Immature natural killer cell (primary cell): ENCODE data around the gene PPM1D. TPM values are rescaled to one million over a fixed set of nuclear protein-coding genes. Genes with fewer than 3 reads are reported as not detected.

Experiments
- DNase-seq, 3 donors: peaks; one replicate each; pipeline ENCODE4 v3.0.0; 2022; ENCODE audit warnings: mixed read lengths in 1 of 3
- H3K27ac Mint-ChIP-seq, 6 donors: one replicate each; pipeline ENCODE4 v1.8.0; 2020; ENCODE audit warnings: mixed read lengths in 6 of 6, mild to moderate bottlenecking in 5 of 6, inconsistent platforms in 4 of 6, moderate library complexity in 3 of 6
- H3K27me3 Mint-ChIP-seq, 3 donors: one replicate each; pipeline ENCODE4 v1.8.0; 2020 to 2021; ENCODE audit warnings: low read depth in 3 of 3, mild to moderate bottlenecking in 3 of 3, mixed read lengths in 3 of 3, moderate library complexity in 3 of 3, inconsistent platforms in 1 of 3
- H3K36me3 Mint-ChIP-seq, 3 donors: one replicate each; pipeline ENCODE4 v1.8.0; 2020; ENCODE audit warnings: mixed read lengths in 3 of 3, inconsistent platforms in 2 of 3, mild to moderate bottlenecking in 2 of 3
- H3K4me1 Mint-ChIP-seq, 2 donors: one replicate each; pipeline ENCODE4 v1.8.0; 2020; ENCODE audit warnings: inconsistent platforms in 2 of 2, mild to moderate bottlenecking in 2 of 2, mixed read lengths in 2 of 2, moderate library complexity in 1 of 2
- H3K4me3 Mint-ChIP-seq, 5 donors: one replicate each; pipeline ENCODE4 v1.8.0; 2020; ENCODE audit warnings: mild to moderate bottlenecking in 5 of 5, mixed read lengths in 5 of 5, inconsistent platforms in 3 of 5, moderate library complexity in 3 of 5
- H3K9me3 Mint-ChIP-seq, 6 donors: one replicate each; pipeline ENCODE4 v1.8.0; 2020; ENCODE audit warnings: mild to moderate bottlenecking in 6 of 6, mixed read lengths in 6 of 6, inconsistent platforms in 4 of 6, moderate library complexity in 3 of 6
- polyA plus RNA-seq, 3 donors: library from polyadenylated mRNA; unstranded; fragments of 300-500 nt; fragmentation: Illumina TruSeq; gene quantifications; one replicate each; pipeline ENCODE4 v1.2.3, GENCODE V29; 2021

The PPM1D gene
- polyA plus RNA-seq, 3 donors from 2014 or later: 8.3 to 17.3 (median 8.9) TPM

GRCh38 chr17:60615840-60616239, 15.8 kb downstream of the PPM1D start:
- no peak for DNase-seq
- Mint-ChIP-seq H3K4me3 (no peak overlapping the region), H3K4me1 (peaks cover 33 to 48% of the 10 kb centered on the region in 2 donors), H3K27me3 (peaks cover 0 to 1% (median 1%) of the 10 kb centered on the region in 3 donors), H3K27ac (no peak overlapping the region), H3K9me3 (no peaks in the 10 kb centered on the region), H3K36me3 (peaks cover 0 to 3% (median 0%) of the 10 kb centered on the region in 3 donors)

- H3K4me3 Mint-ChIP-seq: no peak overlapping the region
- H3K27ac Mint-ChIP-seq: no peak overlapping the region
- H3K36me3 Mint-ChIP-seq: peaks cover 0 to 3% (median 0%) of the 10 kb centered on the region in 3 donors
- peaks cover 0 to 1% (median 0%) of the 10 kb centered on the region in 3 donors for H3K27me3 Mint-ChIP-seq
- H3K4me1 Mint-ChIP-seq: peaks cover 30 to 44% of the 10 kb centered on the region in 2 donors
- no peaks in the 10 kb centered on the region for H3K9me3 Mint-ChIP-seq
- DNase-seq: no peak
These were observed 18.1 kb downstream of the PPM1D start for GRCh38 chr17:60618080-60618479.

GRCh38 chr17:60618854-60619526, 19.0 kb downstream of the PPM1D start:
- Mint-ChIP-seq H3K4me1 (peaks cover 30 to 42% of the 10 kb centered on the region in 2 donors), H3K36me3 (peaks cover 0 to 3% (median 0%) of the 10 kb centered on the region in 3 donors), H3K27ac (peak overlapping the region in 1 of 6 donors; percentile 45), H3K4me3 (no peak overlapping the region), H3K27me3 (peaks cover 0 to 1% (median 0%) of the 10 kb centered on the region in 3 donors), H3K9me3 (no peaks in the 10 kb centered on the region)
- DNase-seq: no peak

- peaks cover 23 to 29% of the 10 kb centered on the region in 2 donors for H3K4me1 Mint-ChIP-seq
- H3K36me3 Mint-ChIP-seq: no peaks in the 10 kb centered on the region
- DNase-seq: no peak
- H3K9me3 Mint-ChIP-seq: no peaks in the 10 kb centered on the region
- H3K27me3 Mint-ChIP-seq: peaks cover 0 to 1% (median 0%) of the 10 kb centered on the region in 3 donors
- no peak overlapping the region for H3K27ac Mint-ChIP-seq
- no peak overlapping the region for H3K4me3 Mint-ChIP-seq
These were observed 23.0 kb downstream of the PPM1D start for GRCh38 chr17:60622961-60623360.

- Mint-ChIP-seq H3K4me1 (peaks cover 19 to 31% of the 10 kb centered on the region in 2 donors), H3K36me3 (peaks cover 3 to 4% (median 4%) of the 10 kb centered on the region in 3 donors), H3K27me3 (peaks cover 0 to 1% (median 0%) of the 10 kb centered on the region in 3 donors), H3K27ac (no peak overlapping the region), H3K4me3 (no peak overlapping the region), H3K9me3 (no peaks in the 10 kb centered on the region)
- no peak for DNase-seq
These were observed 23.4 kb downstream of the PPM1D start for GRCh38 chr17:60623415-60623814.

GRCh38 chr17:60627124-60627523, 27.1 kb downstream of the PPM1D start:
- Mint-ChIP-seq H3K4me3 (no peak overlapping the region), H3K4me1 (peaks cover 5 to 16% of the 10 kb centered on the region in 2 donors), H3K36me3 (peaks cover 5 to 6% (median 5%) of the 10 kb centered on the region in 3 donors), H3K27me3 (no peaks in the 10 kb centered on the region), H3K27ac (no peak overlapping the region), H3K9me3 (no peaks in the 10 kb centered on the region)
- DNase-seq: no peak

- Mint-ChIP-seq H3K4me3 (no peak overlapping the region), H3K27ac (no peak overlapping the region), H3K27me3 (no peaks in the 10 kb centered on the region), H3K4me1 (peaks cover 3 to 12% of the 10 kb centered on the region in 2 donors), H3K36me3 (peaks cover 5 to 6% (median 5%) of the 10 kb centered on the region in 3 donors), H3K9me3 (no peaks in the 10 kb centered on the region)
- DNase-seq: no peak
These were observed 28.4 kb downstream of the PPM1D start for GRCh38 chr17:60628252-60628889.

- peaks cover 5 to 6% (median 5%) of the 10 kb centered on the region in 3 donors for H3K36me3 Mint-ChIP-seq
- DNase-seq: no peak
- H3K27me3 Mint-ChIP-seq: no peaks in the 10 kb centered on the region
- H3K4me3 Mint-ChIP-seq: no peak overlapping the region
- no peaks in the 10 kb centered on the region for H3K9me3 Mint-ChIP-seq
- no peak overlapping the region for H3K27ac Mint-ChIP-seq
- H3K4me1 Mint-ChIP-seq: peaks cover 3 to 12% of the 10 kb centered on the region in 2 donors
These were observed 29.1 kb downstream of the PPM1D start for GRCh38 chr17:60629120-60629519.

GRCh38 chr17:60630352-60630751, 30.4 kb downstream of the PPM1D start:
- no peak for DNase-seq
- Mint-ChIP-seq H3K27me3 (no peaks in the 10 kb centered on the region), H3K9me3 (no peaks in the 10 kb centered on the region), H3K4me1 (peaks cover 3 to 12% of the 10 kb centered on the region in 2 donors), H3K4me3 (no peak overlapping the region), H3K36me3 (peaks cover 5 to 6% (median 5%) of the 10 kb centered on the region in 3 donors), H3K27ac (peak overlapping the region in 1 of 6 donors; percentile 56)

GRCh38 chr17:60631119-60631518, 31.1 kb downstream of the PPM1D start:
- Mint-ChIP-seq H3K4me1 (peaks cover 3 to 12% of the 10 kb centered on the region in 2 donors), H3K27ac (peak overlapping the region in 2 of 6 donors; percentile 23 to 53), H3K27me3 (no peaks in the 10 kb centered on the region), H3K4me3 (no peak overlapping the region), H3K36me3 (peaks cover 5 to 9% (median 6%) of the 10 kb centered on the region in 3 donors), H3K9me3 (no peaks in the 10 kb centered on the region)
- no peak for DNase-seq

- H3K27me3 Mint-ChIP-seq: no peaks in the 10 kb centered on the region
- DNase-seq: no peak
- H3K4me1 Mint-ChIP-seq: peaks cover 0 to 12% of the 10 kb centered on the region in 2 donors
- H3K9me3 Mint-ChIP-seq: no peaks in the 10 kb centered on the region
- peaks cover 0 to 8% (median 7%) of the 10 kb centered on the region in 3 donors for H3K36me3 Mint-ChIP-seq
- H3K4me3 Mint-ChIP-seq: no peak overlapping the region
- peak overlapping the region in 3 of 6 donors; percentile 62 to 68 (median 66) for H3K27ac Mint-ChIP-seq
These were observed 37.7 kb downstream of the PPM1D start for GRCh38 chr17:60637683-60638082.

GRCh38 chr17:60639019-60639330, 39.0 kb downstream of the PPM1D start:
- Mint-ChIP-seq H3K9me3 (no peaks in the 10 kb centered on the region), H3K4me1 (peaks cover 0 to 12% of the 10 kb centered on the region in 2 donors), H3K27ac (no peak overlapping the region), H3K27me3 (no peaks in the 10 kb centered on the region), H3K4me3 (no peak overlapping the region), H3K36me3 (peaks cover 0 to 8% (median 7%) of the 10 kb centered on the region in 3 donors)
- no peak for DNase-seq

GRCh38 chr17:60640503-60640902, 40.5 kb downstream of the PPM1D start:
- Mint-ChIP-seq H3K27ac (no peak overlapping the region), H3K4me3 (no peak overlapping the region), H3K27me3 (peaks cover 0 to 2% (median 0%) of the 10 kb centered on the region in 3 donors), H3K9me3 (no peaks in the 10 kb centered on the region), H3K36me3 (peaks cover 0 to 8% (median 7%) of the 10 kb centered on the region in 3 donors), H3K4me1 (peaks cover 0 to 12% of the 10 kb centered on the region in 2 donors)
- no peak for DNase-seq

- Mint-ChIP-seq H3K4me3 (no peak overlapping the region), H3K9me3 (no peaks in the 10 kb centered on the region), H3K4me1 (peaks cover 0 to 15% of the 10 kb centered on the region in 2 donors), H3K36me3 (peaks cover 0 to 8% (median 3%) of the 10 kb centered on the region in 3 donors), H3K27ac (no peak overlapping the region), H3K27me3 (peaks cover 0 to 2% (median 0%) of the 10 kb centered on the region in 3 donors)
- DNase-seq: no peak
These were observed 41.1 kb downstream of the PPM1D start for GRCh38 chr17:60641126-60641525.
